Naive thymus-derived CD8-positive, alpha-beta T cell (primary cell): ENCODE measurements around the gene RPS25. TPM values are rescaled to one million over a fixed set of nuclear protein-coding genes. Genes with fewer than 3 reads are reported as not detected.
A peak's percentile ranks its signal among the peaks of the same experiment; 100 is the strongest.
"Not testable (repeated sequence)": the region's sequence is repeated elsewhere in the genome, so short reads cannot be mapped to it uniquely, and the experiment has no call there.

ENCODE experiments used
- ATAC-seq, 2 donors: fragments of 150-1000 bp; cut with Tn5 transposase in 1 of 2; sonication (Bioruptor Pico), chemical (Tn5 transposase) in 1 of 2; 1 replicate in 1 of 2; 2 replicates in 1 of 2; pipeline ENCODE4 v1.10.0; 2021; ENCODE audit warnings: mild to moderate bottlenecking in 2 of 2, moderate library complexity in 2 of 2
- POLR2A ChIA-PET: fragments of 350-600 bp; sonication (Branson Sonifier 250); formaldehyde crosslinking; loops from one replicate; lab custom pipeline; 2021; ENCODE audit warnings: antibody characterized with exemption; lab: Charles Lee
- DNase-seq, 10 donors: peaks; one replicate each; pipeline versions ENCODE4 v3.0.0 to v3.0.0-alpha.2; 2020 to 2022
- H3K27ac Mint-ChIP-seq, 10 donors: one replicate each; pipeline ENCODE4 v1.8.0; 2020 to 2022; ENCODE audit warnings: mild to moderate bottlenecking in 10 of 10, mixed read lengths in 10 of 10, moderate library complexity in 4 of 10, inconsistent platforms in 1 of 10
- H3K27me3 Mint-ChIP-seq, 5 donors: one replicate each; pipeline ENCODE4 v1.8.0; 2021 to 2022; ENCODE audit warnings: mixed read lengths in 5 of 5
- H3K36me3 Mint-ChIP-seq, 3 donors: one replicate each; pipeline ENCODE4 v1.8.0; 2020 to 2022; ENCODE audit warnings: mixed read lengths in 3 of 3, mild to moderate bottlenecking in 2 of 3, inconsistent platforms in 1 of 3
- H3K4me1 Mint-ChIP-seq, 4 donors: one replicate each; pipeline ENCODE4 v1.8.0; 2021 to 2022; ENCODE audit warnings: mixed read lengths in 4 of 4
- H3K4me3 Mint-ChIP-seq, 10 donors: one replicate each; pipeline ENCODE4 v1.8.0; 2020 to 2022; ENCODE audit warnings: mild to moderate bottlenecking in 10 of 10, mixed read lengths in 10 of 10, moderate library complexity in 6 of 10, inconsistent platforms in 1 of 10
- H3K9me3 Mint-ChIP-seq, 9 donors: one replicate each; pipeline ENCODE4 v1.8.0; 2020 to 2022; ENCODE audit warnings: mixed read lengths in 9 of 9, mild to moderate bottlenecking in 3 of 9, inconsistent platforms in 1 of 9, moderate library complexity in 1 of 9
- microRNA-seq: library from miRNA; unstranded; fragments of <30 nt; microRNA quantifications from one replicate; pipeline ENCODE4 v1.2.0, GENCODE V29; 2022; ENCODE audit warnings: borderline microRNAs expressed
- polyA plus RNA-seq, 3 donors: library from polyadenylated mRNA; unstranded; fragments of 300-500 nt; fragmentation: Illumina TruSeq; gene quantifications; one replicate each; pipeline ENCODE4 v1.2.3, GENCODE V29; 2021
- total RNA-seq, 8 experiments: library from RNA in 2 of 8; stranded (reverse) in 2 of 8; gene quantifications; one replicate each; pipeline ENCODE4 v1.2.3 and lab custom pipeline; 2021 to 2026

Gene RPS25
- total and polyA plus RNA-seq, 5 experiments from 2014 or later, result 2,469 to 6,742 (median 5,252) TPM

GRCh38 chr11:118984337-118984736 is 33.8 kb downstream of the RPS25 start:
- H3K4me3 Mint-ChIP-seq, POLR2A ChIA-PET, ATAC-seq, H3K36me3 Mint-ChIP-seq, H3K4me1 Mint-ChIP-seq, H3K27ac Mint-ChIP-seq, DNase-seq, H3K27me3 Mint-ChIP-seq, H3K9me3 Mint-ChIP-seq: not testable (repeated sequence)

DNA sequence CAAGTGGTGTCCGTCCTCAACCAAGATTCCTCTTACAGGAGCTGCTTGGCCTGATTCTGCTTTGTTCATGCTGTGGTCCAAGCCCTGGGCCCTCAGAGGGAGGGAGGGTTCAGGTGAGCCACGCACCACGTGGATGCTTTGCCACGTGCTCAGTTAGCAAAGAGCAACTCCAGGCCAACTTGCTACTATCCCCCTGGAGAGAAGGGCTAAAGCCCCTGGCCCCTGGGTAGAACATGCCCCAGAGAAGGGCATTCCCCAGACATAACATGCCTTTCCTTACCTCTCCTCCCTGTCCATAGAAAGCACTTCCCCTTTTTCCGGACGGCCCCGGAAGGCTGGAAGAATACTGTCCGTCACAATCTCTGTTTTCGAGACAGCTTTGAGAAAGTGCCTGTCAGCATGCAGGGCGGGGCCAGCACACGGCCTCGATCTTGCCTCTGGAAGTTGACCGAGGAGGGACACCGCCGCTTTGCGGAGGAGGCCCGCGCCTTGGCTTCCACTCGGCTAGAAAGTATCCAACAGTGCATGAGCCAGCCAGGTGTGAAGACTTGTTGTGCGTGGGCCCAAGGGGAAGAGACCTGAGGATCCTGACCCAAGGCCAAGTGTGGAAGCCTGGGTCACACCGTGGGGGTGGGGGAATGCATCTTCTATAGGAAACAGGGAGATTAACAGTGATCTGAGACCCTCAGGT is 37.8 kb downstream of the RPS25 start:
- DNase-seq, result no peak
- H3K9me3 Mint-ChIP-seq, result no peaks in the 10 kb centered on the region
- H3K4me3 Mint-ChIP-seq, result no peak overlapping the region
- no peaks in the 10 kb centered on the region for H3K36me3 Mint-ChIP-seq
- POLR2A ChIA-PET, result no interaction called here
- peak overlapping the region in 1 of 10 donors; percentile 40 for H3K27ac Mint-ChIP-seq
- ATAC-seq, result no peak
- peaks cover 0 to 6% (median 0%) of the 10 kb centered on the region in 4 donors for H3K4me1 Mint-ChIP-seq
- peaks cover 0 to 8% (median 2%) of the 10 kb centered on the region in 5 donors for H3K27me3 Mint-ChIP-seq

DNA sequence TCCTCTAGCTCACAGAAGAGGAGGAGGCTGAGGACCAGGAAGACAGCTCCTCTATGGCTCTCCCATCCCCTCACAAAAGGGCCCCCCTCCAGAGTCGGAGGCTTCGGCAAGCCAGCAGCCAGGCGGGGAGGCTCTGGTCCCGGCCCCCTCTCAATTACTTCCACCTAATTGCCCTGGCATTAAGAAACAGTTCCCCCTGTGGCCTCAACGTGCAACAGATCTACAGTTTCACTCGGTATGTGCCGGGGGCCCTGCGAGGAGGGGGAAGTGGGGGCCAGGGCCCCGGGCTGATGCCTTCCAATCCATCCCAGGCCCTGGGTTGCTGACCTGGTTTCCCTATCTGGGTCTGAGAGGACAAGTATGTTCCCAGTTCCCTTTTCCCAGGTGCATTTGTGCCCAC is 38.7 kb downstream of the RPS25 start:
- POLR2A ChIA-PET, result no interaction called here

DNA sequence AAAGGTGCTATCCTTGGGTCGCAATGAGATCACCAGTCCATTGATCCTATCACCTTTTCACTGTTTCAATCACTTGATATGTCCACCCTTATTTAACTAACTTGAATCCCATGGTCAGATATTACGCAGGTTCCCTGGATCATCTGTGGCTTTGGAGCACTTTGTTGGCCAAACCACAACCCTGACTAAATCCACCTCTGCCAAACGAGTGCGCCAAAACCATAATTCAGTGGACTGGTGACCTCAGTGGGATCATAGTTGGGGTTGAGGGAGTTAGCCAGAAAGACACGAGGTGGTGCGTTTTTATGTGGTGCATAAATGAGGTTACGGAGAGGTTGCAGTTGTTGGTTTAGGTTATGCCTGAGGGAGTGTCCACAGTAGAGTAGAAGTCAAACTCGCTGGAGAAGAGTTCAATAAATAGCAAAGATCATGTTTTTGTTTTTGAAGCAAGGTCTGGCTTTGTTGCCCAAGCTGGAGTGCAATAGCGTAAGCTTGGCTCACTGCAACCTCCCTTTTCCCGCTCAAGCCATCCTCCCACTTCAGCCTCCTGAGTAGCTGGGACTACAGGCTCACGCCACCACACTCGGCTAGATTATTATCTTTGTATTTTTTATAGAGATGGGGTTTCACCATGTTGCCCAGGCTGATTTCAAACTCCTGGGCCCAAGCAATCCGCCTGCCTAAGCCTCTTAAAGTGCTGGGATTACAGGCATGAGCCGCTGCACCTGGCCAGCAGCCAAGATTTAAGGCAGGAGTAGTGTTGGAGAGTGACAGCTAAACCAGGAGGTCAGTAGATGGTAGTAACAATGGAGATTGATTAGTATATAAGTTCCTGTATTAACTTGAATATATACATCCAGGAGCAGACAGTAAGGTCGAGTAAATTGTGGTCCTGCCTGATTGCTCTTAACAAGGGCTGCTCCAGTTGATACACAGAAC is 42.1 kb downstream of the RPS25 start:
- Mint-ChIP-seq H3K4me1 (peaks cover 0 to 6% (median 0%) of the 10 kb centered on the region in 4 donors), H3K36me3 (no peaks in the 10 kb centered on the region), H3K27ac (no peak overlapping the region), H3K9me3 (no peaks in the 10 kb centered on the region), H3K27me3 (peaks cover 6 to 29% (median 17%) of the 10 kb centered on the region in 5 donors), H3K4me3 (no peak overlapping the region)
- DNase-seq, result no peak
- ATAC-seq, result no peak
- POLR2A ChIA-PET, result interaction anchor here (0.5 kb wide), 1 partner anchor 107 kb away, joined by 4 read pairs; no protein-coding TSS in a partner anchor

More for the DNA sequence above, 38.7 kb downstream of the RPS25 start:
- no peak for DNase-seq
- no peak for ATAC-seq
- Mint-ChIP-seq H3K9me3 (no peaks in the 10 kb centered on the region), H3K36me3 (no peaks in the 10 kb centered on the region), H3K27me3 (peaks cover 2 to 17% (median 7%) of the 10 kb centered on the region in 5 donors), H3K4me3 (no peak overlapping the region), H3K4me1 (peaks cover 0 to 6% (median 0%) of the 10 kb centered on the region in 4 donors), H3K27ac (peak overlapping the region in 2 of 10 donors; percentile 9 to 50)

DNA sequence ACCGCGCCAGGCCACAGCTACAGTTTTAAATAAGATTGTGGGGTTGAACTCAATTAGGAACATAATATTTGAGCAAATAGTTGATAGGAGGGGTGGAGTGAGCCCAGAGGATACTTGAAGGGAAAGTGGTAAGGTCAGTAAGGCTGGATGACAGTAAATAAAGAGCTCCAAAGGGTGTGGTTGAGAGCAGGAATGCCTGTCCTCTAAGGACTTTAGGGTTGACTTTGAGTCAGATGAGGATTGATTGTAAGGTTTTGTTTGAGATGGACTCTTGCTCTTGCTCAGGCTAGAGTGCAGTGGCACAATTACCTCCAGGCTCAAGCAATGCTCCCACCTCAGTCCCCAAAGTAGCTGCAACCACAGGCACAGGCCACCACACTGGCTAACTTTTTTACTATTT is 44.2 kb downstream of the RPS25 start:
- POLR2A ChIA-PET, result no interaction called here
- Mint-ChIP-seq H3K4me3 (no peak overlapping the region), H3K36me3 (no peaks in the 10 kb centered on the region), H3K4me1 (no peaks in the 10 kb centered on the region), H3K27me3 (peaks cover 6 to 29% (median 26%) of the 10 kb centered on the region in 5 donors), H3K9me3 (no peaks in the 10 kb centered on the region), H3K27ac (peak overlapping the region in 1 of 10 donors; percentile 17)
- ATAC-seq (no peak), DNase-seq (no peak)

GRCh38 chr11:118971646-118972045 is 46.5 kb downstream of the RPS25 start, which contains the start of gene FOXR1:
Gene FOXR1, plus strand, starts transcription at chr11:118971761. Its CDS starts 171 bp downstream, at chr11:118971932.
- POLR2A ChIA-PET, result interaction anchor here (0.6 to 1.1 kb wide), 2 partner anchors 25 to 204 kb away, joined by 3 to 5 read pairs; no protein-coding TSS in a partner anchor
- Mint-ChIP-seq H3K9me3 (no peaks in the 10 kb centered on the region), H3K27me3 (peaks cover 4 to 30% (median 23%) of the 10 kb centered on the region in 5 donors), H3K36me3 (no peaks in the 10 kb centered on the region), H3K27ac (no peak within 1 kb of the TSS), H3K4me3 (peak within 1 kb of the TSS in 1 of 10 donors; percentile 31), H3K4me1 (no peaks in the 10 kb centered on the region)
- DNase-seq (no peak), ATAC-seq (no peak)

GRCh38 chr11:118969508-118969907 is 48.6 kb downstream of the RPS25 start:
- H3K27me3 Mint-ChIP-seq, result peaks cover 4 to 25% (median 13%) of the 10 kb centered on the region in 5 donors
- ATAC-seq, H3K4me3 Mint-ChIP-seq, H3K27ac Mint-ChIP-seq, H3K36me3 Mint-ChIP-seq, H3K9me3 Mint-ChIP-seq, H3K4me1 Mint-ChIP-seq, DNase-seq, POLR2A ChIA-PET: not testable (repeated sequence)

Small RNAs within 50 kb of the gene (microRNA-seq; reads per million reads assigned to microRNA genes)
- gene MIR3656, result not detected

Other genes starting within 250 kb of the RPS25 start
- gene DDX6, start 227.2 kb downstream of the RPS25 start, total RNA-seq, result 100 to 1,000 TPM; 334 to 340 TPM
- gene DDX6, start 227.2 kb downstream of the RPS25 start, polyA plus RNA-seq, result 100 to 1,000 TPM in 2 of 3 donors, 10 to 100 TPM in 1; 82.7 to 107 (median 106) TPM
- 1 to 10 TPM; 3.2 to 3.5 TPM for gene CXCR5, start 134.5 kb downstream of the RPS25 start, total RNA-seq
- under 1 TPM; 0.17 to 0.63 (median 0.29) TPM for gene CXCR5, start 134.5 kb downstream of the RPS25 start, polyA plus RNA-seq
- 100 to 1,000 TPM; 283 TPM for gene BCL9L, start 92.4 kb downstream of the RPS25 start, total RNA-seq
- gene BCL9L, start 92.4 kb downstream of the RPS25 start, polyA plus RNA-seq, result 1 to 10 TPM; 3.1 to 8.7 (median 4.3) TPM
- gene UPK2, start 62.0 kb downstream of the RPS25 start, total RNA-seq, result under 1 TPM in 1 of 2 experiments, not detected in 1; 0.52 TPM
- gene UPK2, start 62.0 kb downstream of the RPS25 start, polyA plus RNA-seq, result under 1 TPM in 1 of 3 donors, not detected in 2; 0.22 TPM
- gene FOXR1, start 46.6 kb downstream of the RPS25 start, total RNA-seq, result not detected
- gene FOXR1, start 46.6 kb downstream of the RPS25 start, polyA plus RNA-seq, result not detected
- gene CENATAC, start 20.2 kb downstream of the RPS25 start, total RNA-seq, result 100 to 1,000 TPM; 141 to 144 TPM
- gene CENATAC, start 20.2 kb downstream of the RPS25 start, polyA plus RNA-seq, result 1 to 10 TPM; 6.1 to 9.1 (median 8.7) TPM
- gene TRAPPC4, start 423 bp upstream of the RPS25 start, total RNA-seq, result 100 to 1,000 TPM; 100 to 109 TPM
- 10 to 100 TPM; 73.0 to 97.6 (median 86.1) TPM for gene TRAPPC4, start 423 bp upstream of the RPS25 start, polyA plus RNA-seq
- 10 to 100 TPM; 15.3 to 17.1 TPM for gene SLC37A4, start 12.5 kb upstream of the RPS25 start, total RNA-seq
- gene SLC37A4, start 12.5 kb upstream of the RPS25 start, polyA plus RNA-seq, result 10 to 100 TPM in 2 of 3 donors, 1 to 10 TPM in 1; 9.7 to 12.8 (median 12.1) TPM
- gene HYOU1, start 38.9 kb upstream of the RPS25 start, total RNA-seq, result 10 to 100 TPM; 65.1 to 69.6 TPM
- gene HYOU1, start 38.9 kb upstream of the RPS25 start, polyA plus RNA-seq, result 10 to 100 TPM; 14.1 to 17.1 (median 15.8) TPM
- gene VPS11, start 49.5 kb upstream of the RPS25 start, total RNA-seq, result 10 to 100 TPM; 63.3 to 68.0 TPM
- gene VPS11, start 49.5 kb upstream of the RPS25 start, polyA plus RNA-seq, result 10 to 100 TPM; 43.2 to 58.4 (median 44.8) TPM
- 1 to 10 TPM; 6.9 to 8.0 TPM for gene HMBS, start 66.5 kb upstream of the RPS25 start, total RNA-seq
- 10 to 100 TPM; 20.0 to 32.7 (median 24.3) TPM for gene HMBS, start 66.5 kb upstream of the RPS25 start, polyA plus RNA-seq
- 10 to 100 TPM; 29.0 to 37.5 TPM for gene DPAGT1, start 83.5 kb upstream of the RPS25 start, total RNA-seq
- gene DPAGT1, start 83.5 kb upstream of the RPS25 start, polyA plus RNA-seq, result 10 to 100 TPM; 28.7 to 30.8 (median 29.0) TPM
- 10 to 100 TPM; 27.0 to 27.8 TPM for gene C2CD2L, start 89.0 kb upstream of the RPS25 start, total RNA-seq
- gene C2CD2L, start 89.0 kb upstream of the RPS25 start, polyA plus RNA-seq, result 1 to 10 TPM; 3.4 to 10.0 (median 4.0) TPM
- 10 to 100 TPM; 66.0 to 68.6 TPM for gene HINFP, start 103.2 kb upstream of the RPS25 start, total RNA-seq
- gene HINFP, start 103.2 kb upstream of the RPS25 start, polyA plus RNA-seq, result 10 to 100 TPM in 1 of 3 donors, 1 to 10 TPM in 2; 7.3 to 24.9 (median 7.5) TPM
- not detected for gene ABCG4, start 130.7 kb upstream of the RPS25 start, total RNA-seq
- not detected for gene ABCG4, start 130.7 kb upstream of the RPS25 start, polyA plus RNA-seq
- 10 to 100 TPM; 10.3 to 10.5 TPM for gene NLRX1, start 150.4 kb upstream of the RPS25 start, total RNA-seq
- gene NLRX1, start 150.4 kb upstream of the RPS25 start, polyA plus RNA-seq, result 10 to 100 TPM in 1 of 3 donors, 1 to 10 TPM in 2; 4.0 to 10.9 (median 7.1) TPM
- under 1 TPM; 0.42 to 0.55 TPM for gene NHERF4, start 167.1 kb upstream of the RPS25 start, total RNA-seq
- gene NHERF4, start 167.1 kb upstream of the RPS25 start, polyA plus RNA-seq, result not detected
- gene CBL, start 188.0 kb upstream of the RPS25 start, total RNA-seq, result 10 to 100 TPM; 46.9 to 51.6 TPM
- 10 to 100 TPM; 11.5 to 16.1 (median 12.2) TPM for gene CBL, start 188.0 kb upstream of the RPS25 start, polyA plus RNA-seq